Natural killer cell (primary cell): ENCODE data around the gene ARID1B. TPM values are rescaled to one million over a fixed set of nuclear protein-coding genes. Genes with fewer than 3 reads are reported as not detected.

ENCODE experiments used
- ATAC-seq, 3 donors: fragments of 150-1000 bp in 2 of 3; fragments of 200-7000 bp in 1 of 3; cut with Tn5 transposase; 1 replicate in 1 of 3; 2 replicates in 2 of 3; pipeline ENCODE4 v1.10.0; 2021; ENCODE audit warnings: mild to moderate bottlenecking in 2 of 3, moderate library complexity in 2 of 3
- DNase-seq, 2 donors: peaks; one replicate each; pipeline versions ENCODE4 v3.0.0 to v3.0.0-alpha.2; 2013 to 2021; ENCODE audit warnings: mixed read lengths in 1 of 2
- H3K27ac ChIP-seq: one replicate; pipeline ENCODE4 v1.5.1; 2013; ENCODE audit warnings: mild to moderate bottlenecking, low read length
- H3K27me3 ChIP-seq: one replicate; pipeline ENCODE4 v1.6.1; 2013; ENCODE audit warnings: low read length; ENCODE audit not compliant: control insufficient read depth, insufficient read depth
- H3K36me3 ChIP-seq: one replicate; pipeline ENCODE4 v1.6.1; 2013; ENCODE audit warnings: low read length; ENCODE audit not compliant: control insufficient read depth, insufficient read depth
- H3K4me1 ChIP-seq: one replicate; pipeline ENCODE4 v1.6.1; 2013; ENCODE audit warnings: low read length; ENCODE audit not compliant: control insufficient read depth, insufficient read depth
- H3K4me3 ChIP-seq: one replicate; pipeline ENCODE4 v1.5.1; 2013; ENCODE audit warnings: low read length
- H3K9me3 ChIP-seq: one replicate; pipeline ENCODE4 v1.6.1; 2013; ENCODE audit warnings: low read length; ENCODE audit not compliant: control insufficient read depth, insufficient read depth
- H3K27ac Mint-ChIP-seq, 2 donors: one replicate each; pipeline ENCODE4 v1.8.0; 2022; ENCODE audit warnings: mild to moderate bottlenecking in 2 of 2, mixed read lengths in 2 of 2, moderate library complexity in 1 of 2
- H3K27me3 Mint-ChIP-seq, 2 donors: one replicate each; pipeline ENCODE4 v1.8.0; 2022; ENCODE audit warnings: low read depth in 2 of 2, mixed read lengths in 2 of 2
- H3K36me3 Mint-ChIP-seq: one replicate; pipeline ENCODE4 v1.8.0; 2022; ENCODE audit warnings: mixed read lengths
- H3K4me1 Mint-ChIP-seq, 2 donors: one replicate each; pipeline ENCODE4 v1.8.0; 2022; ENCODE audit warnings: mixed read lengths in 2 of 2
- H3K4me3 Mint-ChIP-seq: one replicate; pipeline ENCODE4 v1.8.0; 2022; ENCODE audit warnings: mild to moderate bottlenecking, moderate library complexity, mixed read lengths
- H3K9me3 Mint-ChIP-seq, 2 donors: one replicate each; pipeline ENCODE4 v1.8.0; 2022; ENCODE audit warnings: mixed read lengths in 2 of 2
- CTCF ChIP-seq: fragments of 200-600 bp; IDR thresholded peaks from one replicate; pipeline ENCODE4 v1.8.0; 2022; ENCODE audit warnings: antibody characterized with exemption
- WGBS: methylation state at CpG from one replicate; pipeline ENCODE4 v1.1.7; 2013; ENCODE audit warnings: missing lambda C conversion rate; ENCODE audit not compliant: insufficient coverage; 5-methylcytosine and 5-hydroxymethylcytosine counted together
- intact Hi-C: fragments of 100-400 bp; cut with micrococcal nuclease; formaldehyde crosslinking; loops from one replicate; pipeline ENCODE4 v1.14.2; 2022
- total RNA-seq, 4 donors: library from RNA; stranded (reverse); fragments of 120-200 nt in 1 of 4; gene quantifications; one replicate each; pipeline versions ENCODE4 v1.2.3 to v1.2.4, GENCODE V29; 2013 to 2022

ARID1B gene
- total RNA-seq, 3 donors from 2014 or later (not counting 1 experiment from before 2014, with no cell fraction given) = 180 to 201 (median 189) TPM

- Histone ChIP-seq H3K27me3 (no peaks in the 10 kb centered on the region), H3K4me1 (no peaks in the 10 kb centered on the region), H3K4me3 (no peak overlapping the region), H3K36me3 (peaks cover 21% of the 10 kb centered on the region), H3K27ac (no peak overlapping the region), H3K9me3 (no peaks in the 10 kb centered on the region)
- H3K9me3 Mint-ChIP-seq = no peaks in the 10 kb centered on the region
- intact Hi-C loops = no loop called here
- ATAC-seq (no peak), DNase-seq (no peak)
- peaks cover 20% of the 10 kb centered on the region for H3K36me3 Mint-ChIP-seq
- 96% methylated on average over 5 of the region's 5 CpGs for WGBS
- H3K4me1 Mint-ChIP-seq = peaks cover 12 to 23% of the 10 kb centered on the region in 2 donors
- H3K27me3 Mint-ChIP-seq = no peaks in the 10 kb centered on the region
- TF ChIP-seq CTCF = no peak
- H3K4me3 Mint-ChIP-seq = no peak overlapping the region
- H3K27ac Mint-ChIP-seq = no peak overlapping the region
These were observed 392.5 kb downstream of the ARID1B start for GRCh38 chr6:157169656-157170055.

- peaks cover 19% of the 10 kb centered on the region for H3K36me3 ChIP-seq
- intact Hi-C loops = no loop called here
- H3K27ac ChIP-seq = no peak overlapping the region
- DNase-seq (no peak), ATAC-seq (no peak)
- no peaks in the 10 kb centered on the region for H3K4me1 ChIP-seq
- H3K27ac Mint-ChIP-seq = no peak overlapping the region
- no peak overlapping the region for H3K4me3 ChIP-seq
- 97% methylated on average over 9 of the region's 9 CpGs for WGBS
- H3K36me3 Mint-ChIP-seq = peaks cover 20% of the 10 kb centered on the region
- no peak overlapping the region for H3K4me3 Mint-ChIP-seq
- no peaks in the 10 kb centered on the region for H3K9me3 Mint-ChIP-seq
- H3K4me1 Mint-ChIP-seq = peaks cover 12 to 23% of the 10 kb centered on the region in 2 donors
- no peak for TF ChIP-seq CTCF
- H3K27me3 ChIP-seq = no peaks in the 10 kb centered on the region
- no peaks in the 10 kb centered on the region for H3K9me3 ChIP-seq
- no peaks in the 10 kb centered on the region for H3K27me3 Mint-ChIP-seq
These were observed 393.4 kb downstream of the ARID1B start for GRCh38 chr6:157170535-157170934.

GRCh38 chr6:157171801-157172200, 394.6 kb downstream of the ARID1B start:
- DNase-seq (no peak), ATAC-seq (no peak)
- Mint-ChIP-seq H3K27ac (peak overlapping the region in 1 of 2 donors; percentile 22), H3K9me3 (no peaks in the 10 kb centered on the region), H3K4me1 (peaks cover 12 to 18% of the 10 kb centered on the region in 2 donors), H3K4me3 (no peak overlapping the region), H3K27me3 (no peaks in the 10 kb centered on the region), H3K36me3 (peaks cover 20% of the 10 kb centered on the region)
- intact Hi-C loops = no loop called here
- Histone ChIP-seq H3K9me3 (no peaks in the 10 kb centered on the region), H3K27me3 (no peaks in the 10 kb centered on the region), H3K4me3 (no peak overlapping the region), H3K4me1 (no peaks in the 10 kb centered on the region), H3K36me3 (peaks cover 17% of the 10 kb centered on the region), H3K27ac (no peak overlapping the region)
- TF ChIP-seq CTCF = no peak
- 93% methylated on average over 5 of the region's 7 CpGs for WGBS

- WGBS = 73% methylated on average over 8 of the region's 8 CpGs
- Mint-ChIP-seq H3K36me3 (peaks cover 18% of the 10 kb centered on the region), H3K4me3 (no peak overlapping the region), H3K27ac (peak overlapping the region in 1 of 2 donors; percentile 22), H3K9me3 (no peaks in the 10 kb centered on the region), H3K27me3 (no peaks in the 10 kb centered on the region), H3K4me1 (peaks cover 12 to 18% of the 10 kb centered on the region in 2 donors)
- intact Hi-C loops = no loop called here
- ATAC-seq = peak in 1 of 3 donors; percentile 45
- Histone ChIP-seq H3K27ac (no peak overlapping the region), H3K27me3 (no peaks in the 10 kb centered on the region), H3K4me1 (no peaks in the 10 kb centered on the region), H3K4me3 (no peak overlapping the region), H3K36me3 (peaks cover 18% of the 10 kb centered on the region), H3K9me3 (no peaks in the 10 kb centered on the region)
- TF ChIP-seq CTCF = no peak
- no peak for DNase-seq
These were observed 395.1 kb downstream of the ARID1B start for GRCh38 chr6:157172231-157172701.
